CD14-positive monocyte (primary cell): ENCODE results near the gene USP17L25. TPM values are rescaled to one million over a fixed set of nuclear protein-coding genes. Genes with fewer than 3 reads are reported as not detected.
"Not testable (repeated sequence)": the region's sequence is repeated elsewhere in the genome, so short reads cannot be mapped to it uniquely, and the experiment has no call there.

Experiments used
- DNase-seq, 3 donors: peaks; one replicate each; pipeline ENCODE4 v3.0.0-alpha.2; 2011 to 2022
- H2AFZ ChIP-seq: 2 replicates; pipeline ENCODE4 v1.6.0; 2012; ENCODE audit warnings: mild to moderate bottlenecking, low read depth, low read length, inconsistent platforms; ENCODE audit not compliant: insufficient read depth, poor library complexity, severe bottlenecking
- H3K27ac ChIP-seq, 2 donors: 1 replicate in 1 of 2; 2 replicates in 1 of 2; pipeline ENCODE4 v1.5.1; 2012 to 2013; ENCODE audit warnings: low read length in 2 of 2, control low read depth in 1 of 2, inconsistent platforms in 1 of 2, low read depth in 1 of 2, mild to moderate bottlenecking in 1 of 2
- H3K27me3 ChIP-seq, 2 donors: one replicate each; pipeline versions ENCODE4 v1.6.0 to v1.6.1; 2011 to 2013; ENCODE audit warnings: low read length in 2 of 2; ENCODE audit not compliant: control insufficient read depth in 2 of 2, insufficient read depth in 2 of 2
- H3K36me3 ChIP-seq, 2 donors: replicated peaks in 1 of 2; 1 replicate in 1 of 2; 2 replicates in 1 of 2; pipeline versions ENCODE4 v1.5.1 to v1.6.1; 2012 to 2013; ENCODE audit warnings: low read length in 2 of 2, control low read depth in 1 of 2, inconsistent platforms in 1 of 2, mild to moderate bottlenecking in 1 of 2; ENCODE audit not compliant: insufficient read depth in 2 of 2, control insufficient read depth in 1 of 2
- H3K4me1 ChIP-seq, 2 donors: 1 replicate in 1 of 2; 2 replicates in 1 of 2; pipeline versions ENCODE4 v1.5.1 to v1.6.1; 2012 to 2013; ENCODE audit warnings: low read length in 2 of 2, control low read depth in 1 of 2, inconsistent platforms in 1 of 2, mild to moderate bottlenecking in 1 of 2, moderate library complexity in 1 of 2; ENCODE audit not compliant: insufficient read depth in 2 of 2, control insufficient read depth in 1 of 2
- H3K4me2 ChIP-seq: replicated peaks from 2 replicates; pipeline ENCODE3; 2012; ENCODE audit warnings: low read length, moderate library complexity, mild to moderate bottlenecking; ENCODE audit not compliant: poor library complexity, severe bottlenecking; ENCODE audit errors: extremely low read depth
- H3K4me3 ChIP-seq, 3 experiments: fragments of 200-600 bp in 1 of 3; sonication (generic) in 1 of 3; replicated peaks in 1 of 3; 1 replicate in 2 of 3; 2 replicates in 1 of 3; pipeline ENCODE4 v1.5.1; 2011 to 2013; ENCODE audit warnings: low read length in 3 of 3, mild to moderate bottlenecking in 3 of 3, control low read depth in 2 of 3, low read depth in 2 of 3, inconsistent platforms in 1 of 3, moderate library complexity in 1 of 3
- H3K79me2 ChIP-seq: 2 replicates; pipeline ENCODE4 v1.6.0; 2012; ENCODE audit warnings: mild to moderate bottlenecking, control low read depth, inconsistent platforms, low read length, moderate library complexity; ENCODE audit not compliant: insufficient read depth
- H3K9ac ChIP-seq: 2 replicates; pipeline ENCODE4 v1.6.0; 2017; ENCODE audit warnings: low read length, mild to moderate bottlenecking; ENCODE audit not compliant: insufficient read depth, poor library complexity, severe bottlenecking
- H3K9me3 ChIP-seq, 2 donors: replicated peaks in 1 of 2; 1 replicate in 1 of 2; 2 replicates in 1 of 2; pipeline versions ENCODE4 v1.5.1 to v1.6.1; 2012 to 2013; ENCODE audit warnings: low read length in 2 of 2, control low read depth in 1 of 2; ENCODE audit not compliant: control insufficient read depth in 1 of 2, insufficient read depth in 1 of 2
- H4K20me1 ChIP-seq: 2 replicates; pipeline ENCODE4 v1.6.0; 2012; ENCODE audit warnings: mild to moderate bottlenecking, low read length, control low read depth, moderate library complexity; ENCODE audit not compliant: insufficient read depth
- H3K27ac Mint-ChIP-seq, 7 donors: one replicate each; pipeline ENCODE4 v1.8.0; 2020; ENCODE audit warnings: mild to moderate bottlenecking in 7 of 7, mixed read lengths in 7 of 7, moderate library complexity in 6 of 7, inconsistent platforms in 2 of 7
- H3K27me3 Mint-ChIP-seq, 3 donors: one replicate each; pipeline ENCODE4 v1.8.0; 2021 to 2022; ENCODE audit warnings: low read depth in 3 of 3, mild to moderate bottlenecking in 3 of 3, mixed read lengths in 3 of 3, moderate library complexity in 3 of 3, inconsistent platforms in 1 of 3
- H3K36me3 Mint-ChIP-seq, 2 donors: one replicate each; pipeline ENCODE4 v1.8.0; 2020; ENCODE audit warnings: mixed read lengths in 2 of 2, inconsistent platforms in 1 of 2, mild to moderate bottlenecking in 1 of 2
- H3K4me1 Mint-ChIP-seq: one replicate; pipeline ENCODE4 v1.8.0; 2020; ENCODE audit warnings: mild to moderate bottlenecking, mixed read lengths
- H3K4me3 Mint-ChIP-seq, 2 donors: one replicate each; pipeline ENCODE4 v1.8.0; 2020; ENCODE audit warnings: mild to moderate bottlenecking in 2 of 2, mixed read lengths in 2 of 2, moderate library complexity in 1 of 2
- H3K9me3 Mint-ChIP-seq, 7 donors: one replicate each; pipeline ENCODE4 v1.8.0; 2020 to 2022; ENCODE audit warnings: mixed read lengths in 7 of 7, mild to moderate bottlenecking in 6 of 7, moderate library complexity in 6 of 7, inconsistent platforms in 2 of 7
- WGBS: methylation state at CpG from one replicate; pipeline ENCODE4 v1.1.5; 2013; ENCODE audit warnings: missing lambda C conversion rate; ENCODE audit not compliant: insufficient coverage; 5-methylcytosine and 5-hydroxymethylcytosine counted together
- intact Hi-C, 2 donors: fragments of 100-400 bp; cut with micrococcal nuclease; formaldehyde crosslinking; loops; one replicate each; pipeline versions ENCODE4 v1.15.0 to v1.15.1; 2023
- polyA plus RNA-seq, 3 donors: library from polyadenylated mRNA; depleted of rRNA in 1 of 3; unstranded in 2 of 3; stranded (reverse) in 1 of 3; fragments of 300-500 nt in 2 of 3; fragments of >200 nt in 1 of 3; fragmentation: Illumina TruSeq in 2 of 3; gene quantifications; 1 replicate in 2 of 3; 2 replicates in 1 of 3; pipeline ENCODE4 v1.2.3, GENCODE V29; 2012 to 2021

Gene USP17L25
- polyA plus RNA-seq, 3 donors, result not detected

GRCh38 chr4:9353338-9353737 is 23.6 kb downstream of the USP17L25 start, which contains the start of gene USP17L29:
Gene USP17L29 (plus strand): TSS chr4:9353638. CDS start chr4:9353638, 0 bp downstream.
- not testable (repeated sequence) for H3K27ac Mint-ChIP-seq

GRCh38 chr4:9362829-9363228 is 33.1 kb downstream of the USP17L25 start, which contains the start of gene USP17L30:
Gene USP17L30 (plus strand): TSS chr4:9363129. CDS start chr4:9363129, 0 bp downstream.
- H3K27me3 ChIP-seq, H3K27me3 Mint-ChIP-seq, H3K79me2 ChIP-seq, H3K27ac ChIP-seq, H3K9me3 ChIP-seq, H3K27ac Mint-ChIP-seq, DNase-seq, H3K4me2 ChIP-seq, H3K36me3 Mint-ChIP-seq, H3K4me3 Mint-ChIP-seq, H4K20me1 ChIP-seq, H3K9me3 Mint-ChIP-seq, H3K4me1 ChIP-seq, H3K9ac ChIP-seq, H2AFZ ChIP-seq, H3K4me1 Mint-ChIP-seq, H3K36me3 ChIP-seq, H3K4me3 ChIP-seq, intact Hi-C loops: not testable (repeated sequence)
- no CpG with 5 or more reads among the region's 15 CpGs for WGBS

More at GRCh38 chr4:9353338-9353737, 23.6 kb downstream of the USP17L25 start, which contains the start of gene USP17L29:
- H2AFZ ChIP-seq, H3K4me2 ChIP-seq, H3K4me1 ChIP-seq, H3K27me3 Mint-ChIP-seq, H3K79me2 ChIP-seq, H3K9me3 Mint-ChIP-seq, H3K4me3 ChIP-seq, H3K36me3 ChIP-seq, H3K27ac ChIP-seq, H3K4me3 Mint-ChIP-seq, DNase-seq, H3K27me3 ChIP-seq, H4K20me1 ChIP-seq, H3K9me3 ChIP-seq, H3K9ac ChIP-seq, intact Hi-C loops, H3K4me1 Mint-ChIP-seq, H3K36me3 Mint-ChIP-seq: not testable (repeated sequence)
- no CpG with 5 or more reads among the region's 15 CpGs for WGBS

- H3K36me3 ChIP-seq, H4K20me1 ChIP-seq, H3K4me1 ChIP-seq, H3K4me2 ChIP-seq, H3K27ac Mint-ChIP-seq, H3K4me3 ChIP-seq, H3K27me3 ChIP-seq, H3K9ac ChIP-seq, H3K27me3 Mint-ChIP-seq, H3K9me3 Mint-ChIP-seq, H3K27ac ChIP-seq, H3K36me3 Mint-ChIP-seq, H2AFZ ChIP-seq, DNase-seq, H3K4me1 Mint-ChIP-seq, H3K79me2 ChIP-seq, H3K4me3 Mint-ChIP-seq, intact Hi-C loops, H3K9me3 ChIP-seq: not testable (repeated sequence)
- WGBS, result 60% methylated on average over 1 of the region's 1 CpG
Observed at GRCh38 chr4:9379881-9380280, 50.2 kb downstream of the USP17L25 start.

Other genes starting within 250 kb of the USP17L25 start
- not detected for gene FAM90A26, start 159.5 kb upstream of the USP17L25 start, polyA plus RNA-seq
- not detected for gene USP17L10, start 119.3 kb upstream of the USP17L25 start, polyA plus RNA-seq
- gene USP17L11, start 114.5 kb upstream of the USP17L25 start, polyA plus RNA-seq, result not detected
- gene USP17L12, start 109.8 kb upstream of the USP17L25 start, polyA plus RNA-seq, result not detected
- gene USP17L13, start 105.0 kb upstream of the USP17L25 start, polyA plus RNA-seq, result not detected
- not detected for gene USP17L15, start 95.5 kb upstream of the USP17L25 start, polyA plus RNA-seq
- gene USP17L17, start 86.0 kb upstream of the USP17L25 start, polyA plus RNA-seq, result not detected
- gene USP17L18, start 81.3 kb upstream of the USP17L25 start, polyA plus RNA-seq, result not detected
- gene USP17L19, start 76.5 kb upstream of the USP17L25 start, polyA plus RNA-seq, result not detected
- not detected for gene USP17L20, start 71.8 kb upstream of the USP17L25 start, polyA plus RNA-seq
- not detected for gene USP17L21, start 67.0 kb upstream of the USP17L25 start, polyA plus RNA-seq
- gene USP17L22, start 62.3 kb upstream of the USP17L25 start, polyA plus RNA-seq, result not detected
- not detected for gene USP17L24, start 4.7 kb upstream of the USP17L25 start, polyA plus RNA-seq
- not detected for gene USP17L26, start 4.7 kb downstream of the USP17L25 start, polyA plus RNA-seq
- not detected for gene USP17L5, start 9.5 kb downstream of the USP17L25 start, polyA plus RNA-seq
- gene USP17L27, start 14.2 kb downstream of the USP17L25 start, polyA plus RNA-seq, result not detected
- gene USP17L28, start 19.0 kb downstream of the USP17L25 start, polyA plus RNA-seq, result not detected
- not detected for gene USP17L29, start 23.7 kb downstream of the USP17L25 start, polyA plus RNA-seq
- gene USP17L30, start 33.2 kb downstream of the USP17L25 start, polyA plus RNA-seq, result not detected
- not detected for gene DEFB131A, start 114.5 kb downstream of the USP17L25 start, polyA plus RNA-seq